ENCODE measurements around the gene UTRN. TPM values are rescaled to one million over a fixed set of nuclear protein-coding genes. Genes with fewer than 3 reads are reported as not detected.

Gene UTRN
- total RNA-seq, 1 experiment from 2014 or later: 79.7 TPM

GRCh38 chr6:144286503-144287393 is 1.6 kb downstream of the UTRN start:
- no peak overlapping the region for H2AFZ ChIP-seq (ENCODE audit: low read length)
- no peak overlapping the region for H2BK5ac ChIP-seq (ENCODE audit: insufficient read length, low read length)

More at GRCh38 chr6:144286503-144287393, 1.6 kb downstream of the UTRN start:
- peak overlapping the region; percentile 92 for H3K4me2 ChIP-seq (ENCODE audit: insufficient read depth, insufficient read length, low read length)
- peaks cover 21% of the 10 kb centered on the region for H3K23me2 ChIP-seq (ENCODE audit: insufficient read length, low read depth, low read length, poor library complexity, severe bottlenecking)
- no peaks in the 10 kb centered on the region for H3K27me3 ChIP-seq (ENCODE audit: insufficient read depth, low read length)
- H4K91ac ChIP-seq (ENCODE audit: insufficient read length, low read depth, low read length): no peak overlapping the region
- no peak overlapping the region for H2BK120ac ChIP-seq (ENCODE audit: low read depth, low read length, poor library complexity, severe bottlenecking)
- H3K4me1 ChIP-seq (ENCODE audit: insufficient read depth, low read length): no peaks in the 10 kb centered on the region; the same call in 1 of the 2 replicates
- H4K5ac ChIP-seq (ENCODE audit: insufficient read length, low read depth, low read length): no peak overlapping the region
- Mint-ChIP-seq H3K4me1 (peaks cover 16 to 17% of the 10 kb centered on the region in 2 experiments), H3K27me3 (ENCODE audit: low read depth) (peaks cover 10% of the 10 kb centered on the region), H3K36me3 (ENCODE audit: insufficient read depth in 1 of 3, low read depth in 3 of 3) (peaks cover 0 to 3% (median 2%) of the 10 kb centered on the region in 3 experiments; a peak in 3 of 7 replicates), H3K27ac (peak overlapping the region in 1 of 3 experiments; percentile 65; a peak in 1 of 7 replicates), H3K4me3 (peak overlapping the region; percentile 96 to 99), H3K9me3 (no peaks in the 10 kb centered on the region; a peak in 2 of 5 replicates)
- H3K23ac ChIP-seq (ENCODE audit: insufficient read length, low read depth, low read length): no peak overlapping the region
- no peak overlapping the region for H2AK5ac ChIP-seq (ENCODE audit: insufficient read length, low read length)
- TF ChIP-seq CTCF (conservative IDR thresholded peaks at IDR 0.05): no peak
- no peaks in the 10 kb centered on the region for H4K20me1 ChIP-seq (ENCODE audit: control insufficient read depth, insufficient read depth, insufficient read length)
- no peak overlapping the region for H2BK20ac ChIP-seq (ENCODE audit: low read depth, low read length, poor library complexity, severe bottlenecking)
- peak overlapping the region; percentile 41; the same call in 1 of the 2 replicates for H3K14ac ChIP-seq (ENCODE audit: insufficient read depth, low read length)
- no CpG with 5 or more reads among the region's 53 CpGs for WGBS (ENCODE audit: extremely low coverage, insufficient read length, low lambda C conversion rate)
- H3T11ph ChIP-seq (ENCODE audit: low read length): no peak overlapping the region
- no peak overlapping the region for H2BK12ac ChIP-seq (ENCODE audit: insufficient read length, low read depth, low read length)
- no peak overlapping the region for H2BK15ac ChIP-seq (ENCODE audit: low read depth, low read length)
- peak; percentile 85 for DNase-seq
- no peak overlapping the region for H3K4ac ChIP-seq (ENCODE audit: low read depth, low read length)
- H3K9me3 ChIP-seq (ENCODE audit: control insufficient read depth, low read depth, low read length): no peaks in the 10 kb centered on the region
- no peaks in the 10 kb centered on the region for H3K79me1 ChIP-seq (ENCODE audit: insufficient read depth, low read depth, low read length, poor library complexity, severe bottlenecking)
- no peak overlapping the region for H3K27ac ChIP-seq (ENCODE audit: insufficient read length, low read depth, low read length)
- no peak overlapping the region for H3K56ac ChIP-seq (ENCODE audit: insufficient read length, low read depth, low read length)
- H3K9ac ChIP-seq (ENCODE audit: extremely low read depth, insufficient read length, low read length): peak overlapping the region; percentile 69
- no peak overlapping the region for H4K8ac ChIP-seq (replicated peaks; ENCODE audit: insufficient read length, low read depth, low read length)
- H3K18ac ChIP-seq (ENCODE audit: insufficient read length, low read depth, low read length): peak overlapping the region; percentile 40
- H3K79me2 ChIP-seq (ENCODE audit: insufficient read depth, low read length): 0 out of 2 replicates have a peak, but pooled peaks cover 2% of the 10 kb centered on the region
